C4-2B (cell line): ENCODE data around the gene PLXNA2.

Experiments
- CTCF ChIP-seq: fragments of 450-650 bp; conservative IDR thresholded peaks from 2 replicates; pipeline ENCODE4 v1.5.1; 2017; ENCODE audit warnings: mild to moderate bottlenecking
- ZFX ChIP-seq: fragments of 450-650 bp; IDR thresholded peaks from 2 replicates; pipeline ENCODE4 v1.6.1; 2017

- TF ChIP-seq CTCF (no peak), ZFX (no peak)
Measured at GRCh38 chr1:208101661-208102431, 142.3 kb downstream of the PLXNA2 start.
